Right forelimb (tissue), 1 donor: ENCODE data around the gene RNF111.
"Not testable (repeated sequence)": the region's sequence is repeated elsewhere in the genome, so short reads cannot be mapped to it uniquely, and the experiment has no call there.

Experiments used
- DNase-seq: peaks from one replicate; pipeline ENCODE4 v3.0.0-alpha.2; 2018

RNF111 gene

GRCh38 chr15:59140422-59141226 is 153.2 kb downstream of the RNF111 start:
- no peak for DNase-seq

- no peak for DNase-seq
Measured at GRCh38 chr15:59143281-59143680, 155.8 kb downstream of the RNF111 start.

- DNase-seq: not testable (repeated sequence)
Measured at GRCh38 chr15:59144594-59144993, 157.1 kb downstream of the RNF111 start.
